CD4-positive, CD25-positive, alpha-beta regulatory T cell (primary cell): ENCODE results near the gene TNK2. TPM values are rescaled to one million over a fixed set of nuclear protein-coding genes. Genes with fewer than 3 reads are reported as not detected.
"Not testable (repeated sequence)": the region's sequence is repeated elsewhere in the genome, so short reads cannot be mapped to it uniquely, and the experiment has no call there.

ENCODE experiments used
- ATAC-seq, 2 donors: fragments of 150-1000 bp; cut with Tn5 transposase; one replicate each; pipeline ENCODE4 v1.10.0; 2021; ENCODE audit warnings: low read depth in 2 of 2, moderate number of reproducible peaks in 2 of 2, moderate library complexity in 1 of 2
- DNase-seq, 3 donors: peaks; one replicate each; pipeline versions ENCODE4 v3.0.0 to v3.0.0-alpha.2; 2012 to 2022; ENCODE audit warnings: mixed read lengths in 1 of 3
- H3K27ac ChIP-seq: one replicate; pipeline ENCODE4 v1.7.0; 2013; ENCODE audit warnings: mild to moderate bottlenecking, low read length; ENCODE audit not compliant: insufficient read depth, poor library complexity, severe bottlenecking
- H3K27me3 ChIP-seq: one replicate; pipeline ENCODE4 v1.7.0; 2013; ENCODE audit warnings: low read length; ENCODE audit not compliant: control insufficient read depth, insufficient read depth
- H3K36me3 ChIP-seq: one replicate; pipeline ENCODE4 v1.7.0; 2013; ENCODE audit warnings: mild to moderate bottlenecking, low read length, moderate library complexity; ENCODE audit not compliant: control insufficient read depth, insufficient read depth
- H3K4me1 ChIP-seq: 2 replicates; pipeline ENCODE4 v1.7.0; 2013; ENCODE audit warnings: mild to moderate bottlenecking, low read length; ENCODE audit not compliant: insufficient read depth, control insufficient read depth, poor library complexity, severe bottlenecking
- H3K4me3 ChIP-seq: one replicate; pipeline ENCODE4 v1.7.0; 2013; ENCODE audit warnings: low read depth, mild to moderate bottlenecking, low read length, moderate library complexity
- H3K9me3 ChIP-seq, 2 experiments: 1 replicate in 1 of 2; 2 replicates in 1 of 2; pipeline ENCODE4 v1.7.0; 2013; ENCODE audit warnings: low read length in 2 of 2, mild to moderate bottlenecking in 1 of 2, moderate library complexity in 1 of 2; ENCODE audit not compliant: control insufficient read depth in 2 of 2
- H3K27ac Mint-ChIP-seq, 3 donors: one replicate each; pipeline ENCODE4 v1.8.0; 2020 to 2022; ENCODE audit warnings: mild to moderate bottlenecking in 3 of 3, mixed read lengths in 3 of 3, moderate library complexity in 2 of 3
- H3K27me3 Mint-ChIP-seq: one replicate; pipeline ENCODE4 v1.8.0; 2022; ENCODE audit warnings: mild to moderate bottlenecking, mixed read lengths
- H3K36me3 Mint-ChIP-seq: one replicate; pipeline ENCODE4 v1.8.0; 2020; ENCODE audit warnings: mixed read lengths
- H3K4me1 Mint-ChIP-seq, 4 donors: one replicate each; pipeline ENCODE4 v1.8.0; 2020 to 2022; ENCODE audit warnings: mixed read lengths in 4 of 4, mild to moderate bottlenecking in 1 of 4
- H3K4me3 Mint-ChIP-seq, 4 donors: one replicate each; pipeline ENCODE4 v1.8.0; 2020 to 2022; ENCODE audit warnings: mild to moderate bottlenecking in 4 of 4, mixed read lengths in 4 of 4, moderate library complexity in 3 of 4
- H3K9me3 Mint-ChIP-seq, 7 donors: one replicate each; pipeline ENCODE4 v1.8.0; 2020 to 2022; ENCODE audit warnings: mixed read lengths in 7 of 7, mild to moderate bottlenecking in 3 of 7, moderate library complexity in 2 of 7
- polyA plus RNA-seq, 4 donors: library from polyadenylated mRNA; unstranded; fragments of 300-500 nt; fragmentation: Illumina TruSeq; gene quantifications; one replicate each; pipeline ENCODE4 v1.2.3, GENCODE V29; 2021
- total RNA-seq: library from RNA; stranded (reverse); gene quantifications from one replicate; pipeline ENCODE4 v1.2.3, GENCODE V29; 2022

The TNK2 gene
- total and polyA plus RNA-seq, 5 donors from 2014 or later, result 0.93 to 139 (median 2.1) TPM

GRCh38 chr3:195950731-195951130, 42.4 kb upstream of the TNK2 start:
- not testable (repeated sequence) for ATAC-seq, H3K36me3 ChIP-seq, H3K27me3 ChIP-seq, H3K4me3 ChIP-seq, H3K36me3 Mint-ChIP-seq, H3K9me3 Mint-ChIP-seq, H3K27ac ChIP-seq, H3K27ac Mint-ChIP-seq, H3K4me1 ChIP-seq, H3K27me3 Mint-ChIP-seq, H3K9me3 ChIP-seq
- H3K4me3 Mint-ChIP-seq, result peak overlapping the region in 3 of 4 donors; percentile 21 to 63 (median 56)
- peaks cover 0 to 25% (median 10%) of the 10 kb centered on the region in 4 donors for H3K4me1 Mint-ChIP-seq
- DNase-seq, result peak in 1 of 3 donors; percentile 20

DNA sequence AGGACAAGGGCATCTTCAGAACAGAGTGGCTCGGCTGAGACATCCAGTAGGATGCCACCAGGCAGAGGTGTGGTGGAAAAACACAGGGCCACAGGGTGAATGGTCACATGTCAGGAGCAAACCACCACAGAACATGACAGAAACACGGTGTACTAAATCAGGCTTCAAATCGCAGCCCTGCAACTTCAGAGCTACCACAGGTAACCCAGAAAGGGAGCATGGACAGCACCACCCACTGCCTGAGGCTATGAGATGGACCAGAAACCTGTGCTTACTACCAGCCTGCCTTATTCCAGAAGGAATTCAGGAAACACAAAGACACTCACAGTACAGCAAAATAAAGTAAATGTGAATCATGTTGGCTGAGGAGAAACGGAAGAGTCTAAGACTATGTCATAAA, 41.8 kb upstream of the TNK2 start:
- Mint-ChIP-seq H3K4me1 (peaks cover 0 to 22% (median 9%) of the 10 kb centered on the region in 4 donors), H3K27ac (peak overlapping the region in 1 of 3 donors; percentile 62), H3K4me3 (peak overlapping the region in 1 of 4 donors; percentile 21)
- H3K9me3 ChIP-seq, DNase-seq, H3K27ac ChIP-seq, H3K4me3 ChIP-seq, H3K36me3 ChIP-seq, ATAC-seq, H3K36me3 Mint-ChIP-seq, H3K27me3 ChIP-seq, H3K4me1 ChIP-seq, H3K27me3 Mint-ChIP-seq, H3K9me3 Mint-ChIP-seq: not testable (repeated sequence)

DNA sequence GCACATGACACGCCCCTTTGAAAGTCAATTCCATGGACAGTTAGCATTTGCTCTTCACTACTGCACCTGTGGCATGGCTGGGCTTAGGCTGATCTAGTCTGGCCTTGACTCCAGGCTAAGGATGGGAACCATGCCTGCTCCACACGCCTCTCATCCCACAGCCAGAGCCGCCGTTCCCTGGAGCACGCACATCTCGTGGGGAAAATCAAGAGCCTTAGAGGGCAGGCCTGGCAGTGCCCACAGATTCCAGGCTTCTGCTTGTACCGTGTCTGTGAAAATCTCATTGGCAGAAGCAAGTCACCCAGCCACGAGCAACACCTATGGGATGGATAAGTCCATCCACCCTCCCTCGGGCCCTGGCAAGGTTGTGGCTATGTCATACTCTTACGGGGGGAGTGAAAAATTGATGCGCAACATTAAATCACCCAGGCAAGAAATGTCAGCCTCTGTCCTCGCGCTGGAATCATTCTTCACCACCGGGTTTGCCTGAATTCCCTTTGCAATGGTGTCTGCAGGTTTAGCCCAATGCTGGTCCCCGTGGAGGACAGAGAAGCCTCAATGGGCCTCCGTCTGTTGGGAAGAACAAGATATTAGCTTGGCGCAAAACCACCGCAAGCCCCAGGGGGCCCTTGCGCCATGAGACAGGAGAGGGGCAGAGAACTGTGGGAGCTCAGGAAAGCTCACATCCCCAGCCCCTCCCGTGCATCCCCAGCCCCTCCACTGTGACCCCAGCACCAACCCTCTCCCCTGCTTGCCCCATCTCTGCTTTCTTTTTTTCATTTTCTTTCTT, 38.8 kb upstream of the TNK2 start:
- peaks cover 14% of the 10 kb centered on the region for H3K36me3 Mint-ChIP-seq
- H3K27me3 ChIP-seq, H3K9me3 ChIP-seq, DNase-seq, H3K27me3 Mint-ChIP-seq, H3K27ac ChIP-seq, H3K36me3 ChIP-seq, H3K27ac Mint-ChIP-seq, H3K4me3 ChIP-seq, ATAC-seq, H3K9me3 Mint-ChIP-seq, H3K4me1 ChIP-seq: not testable (repeated sequence)
- H3K4me3 Mint-ChIP-seq, result peak overlapping the region in 1 of 4 donors; percentile 32
- H3K4me1 Mint-ChIP-seq, result peaks cover 4 to 20% (median 9%) of the 10 kb centered on the region in 4 donors

DNA sequence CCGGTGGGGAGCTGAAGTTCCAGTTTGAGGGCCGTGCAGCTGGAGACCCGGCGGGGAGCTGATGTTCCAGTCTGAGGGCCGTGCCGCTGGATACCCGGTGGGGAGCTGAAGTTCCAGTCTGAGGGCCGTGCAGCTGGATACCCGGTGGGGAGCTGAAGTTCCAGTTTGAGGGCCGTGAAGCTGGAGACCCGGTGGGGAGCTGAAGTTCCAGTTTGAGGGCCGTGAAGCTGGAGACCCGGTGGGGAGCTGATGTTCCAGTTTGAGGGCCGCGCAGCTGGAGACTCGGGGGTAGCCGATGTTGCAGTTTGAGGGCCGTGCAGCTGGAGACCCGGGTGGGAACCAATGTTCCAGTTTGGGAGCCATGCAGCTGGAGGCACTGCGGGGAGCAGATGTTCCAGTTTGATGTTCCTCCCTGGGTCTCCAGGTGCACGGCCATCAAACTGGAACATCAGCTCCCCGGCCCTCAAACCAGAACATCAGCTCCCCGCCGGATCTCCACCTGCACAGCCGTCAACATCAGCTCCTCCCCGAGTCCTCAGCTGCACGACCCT, 33.0 kb upstream of the TNK2 start:
- H3K4me3 ChIP-seq, H3K27ac Mint-ChIP-seq, H3K27ac ChIP-seq, ATAC-seq, H3K4me3 Mint-ChIP-seq, H3K9me3 ChIP-seq, H3K36me3 ChIP-seq, H3K27me3 ChIP-seq, H3K4me1 Mint-ChIP-seq, H3K9me3 Mint-ChIP-seq, H3K27me3 Mint-ChIP-seq, H3K4me1 ChIP-seq, DNase-seq: not testable (repeated sequence)
- peaks cover 19% of the 10 kb centered on the region for H3K36me3 Mint-ChIP-seq

DNA sequence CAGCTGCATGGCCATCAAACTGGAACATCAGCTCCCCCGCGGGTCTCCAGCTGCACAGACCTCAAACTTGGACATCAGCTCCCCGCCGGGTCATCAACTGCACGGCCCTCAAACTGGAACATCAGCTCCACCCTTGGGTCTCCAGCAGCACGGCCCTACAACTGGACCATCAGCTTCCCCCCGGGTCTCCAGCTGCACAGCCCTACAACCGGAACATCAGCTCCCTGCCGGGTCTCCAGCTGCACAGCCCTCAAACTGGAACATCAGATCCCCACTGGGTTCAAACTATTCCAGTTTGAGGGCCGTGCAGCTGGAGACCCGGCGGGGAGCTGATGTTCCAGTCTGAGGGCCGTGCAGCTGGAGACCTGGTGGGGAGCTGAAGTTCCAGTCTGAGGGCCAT, 32.5 kb upstream of the TNK2 start:
- not testable (repeated sequence) for H3K4me1 ChIP-seq, ATAC-seq, DNase-seq, H3K36me3 ChIP-seq, H3K4me3 ChIP-seq, H3K9me3 Mint-ChIP-seq, H3K27me3 ChIP-seq, H3K27ac ChIP-seq, H3K4me1 Mint-ChIP-seq, H3K27ac Mint-ChIP-seq, H3K27me3 Mint-ChIP-seq, H3K4me3 Mint-ChIP-seq, H3K9me3 ChIP-seq
- H3K36me3 Mint-ChIP-seq, result peaks cover 19% of the 10 kb centered on the region

- H3K36me3 Mint-ChIP-seq, result peaks cover 19% of the 10 kb centered on the region
- H3K9me3 ChIP-seq, H3K36me3 ChIP-seq, H3K4me1 Mint-ChIP-seq, H3K4me1 ChIP-seq, H3K9me3 Mint-ChIP-seq, DNase-seq, H3K27me3 ChIP-seq, ATAC-seq, H3K27ac Mint-ChIP-seq, H3K27me3 Mint-ChIP-seq, H3K4me3 ChIP-seq, H3K27ac ChIP-seq, H3K4me3 Mint-ChIP-seq: not testable (repeated sequence)
Observed at GRCh38 chr3:195939526-195940470, 31.4 kb upstream of the TNK2 start.

DNA sequence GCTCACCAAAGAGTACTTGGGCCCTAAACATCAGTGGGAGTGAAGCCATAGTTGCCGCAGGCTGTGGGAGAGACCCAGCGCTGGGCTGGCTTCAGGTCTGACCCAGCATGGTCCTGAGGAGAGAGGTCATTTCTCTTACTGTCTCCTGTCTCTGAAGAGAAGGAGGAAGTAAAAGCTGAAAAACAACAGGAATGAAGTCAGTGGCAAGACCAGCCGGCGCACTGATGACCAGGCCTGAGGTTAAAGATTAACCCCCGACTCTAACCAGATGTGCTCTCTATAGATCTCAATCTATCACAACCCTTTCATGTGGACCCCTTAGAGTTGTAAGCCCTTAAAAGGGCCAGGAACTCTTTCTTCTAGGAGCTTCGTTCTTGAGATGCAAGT, 24.7 kb upstream of the TNK2 start:
- not testable (repeated sequence) for H3K36me3 Mint-ChIP-seq, H3K27me3 ChIP-seq, H3K27ac ChIP-seq, H3K4me3 Mint-ChIP-seq, H3K27me3 Mint-ChIP-seq, H3K4me1 Mint-ChIP-seq, H3K36me3 ChIP-seq, ATAC-seq, H3K4me1 ChIP-seq, H3K9me3 Mint-ChIP-seq, H3K9me3 ChIP-seq, DNase-seq, H3K27ac Mint-ChIP-seq, H3K4me3 ChIP-seq
